ENCODE results near the gene LHX6.

LHX6 gene

DNA sequence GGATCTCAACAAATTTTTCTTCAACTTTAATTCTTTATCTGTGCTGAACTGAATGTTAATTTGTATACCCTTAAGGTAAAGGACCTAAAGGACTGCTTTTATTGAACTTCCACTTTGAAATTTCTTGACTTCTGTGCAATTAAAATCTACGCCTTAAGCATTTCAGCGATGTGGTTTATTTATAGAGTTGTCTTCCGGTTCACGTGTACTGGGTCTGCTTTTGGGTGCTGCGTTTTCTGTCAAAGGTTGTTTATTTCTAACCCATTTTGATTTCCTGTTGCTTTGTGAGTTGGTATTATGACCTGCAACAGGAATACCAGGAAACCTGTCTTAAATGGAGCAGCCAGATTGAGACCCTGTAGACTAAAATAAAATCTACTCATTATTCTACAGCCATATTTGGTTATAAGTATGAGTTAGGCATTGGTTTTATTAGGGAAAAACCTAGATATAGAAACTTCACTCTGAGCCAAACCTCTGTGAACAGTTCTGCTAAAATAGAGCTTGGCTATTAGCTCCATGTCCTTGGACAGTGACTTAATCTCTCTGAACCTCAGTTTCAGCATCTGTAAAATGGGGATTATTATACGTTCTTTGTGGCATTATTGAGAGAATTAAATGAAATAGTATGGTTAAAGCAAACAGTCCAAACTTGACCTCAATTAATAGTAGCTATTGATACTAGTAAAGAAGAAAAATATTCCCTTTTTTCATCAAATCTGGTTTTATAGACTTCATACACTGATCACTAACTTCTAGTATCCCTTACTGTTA is 39.5 kb upstream of the LHX6 start:
- Histone ChIP-seq H3K27me3 (ENCODE audit: low read depth, low read length) (no peaks in the 10 kb centered on the region), H3K9ac (ENCODE audit: low read length) (no peak overlapping the region), H3K4me3 (ENCODE audit: low read length) (no peak overlapping the region), H3K4me2 (ENCODE audit: low read length) (no peak overlapping the region), H3K79me2 (ENCODE audit: low read length) (peaks cover 74% of the 10 kb centered on the region), H3K9me3 (ENCODE audit: insufficient read depth, low read length) (no peaks in the 10 kb centered on the region), H3K36me3 (replicated peaks; ENCODE audit: low read depth, low read length) (peaks cover 17% of the 10 kb centered on the region), H3K4me1 (ENCODE audit: low read length) (peaks cover 14% of the 10 kb centered on the region), H3K27ac (ENCODE audit: low read length) (no peak overlapping the region), H2AFZ (ENCODE audit: low read depth, low read length) (no peak overlapping the region), H4K20me1 (ENCODE audit: insufficient read depth, low read length) (no peaks in the 10 kb centered on the region)
- no peak for TF ChIP-seq EZH2phosphoT487 (IDR thresholded peaks at IDR 0.05; ENCODE audit: low read depth)
- TF ChIP-seq, protein P1, sequence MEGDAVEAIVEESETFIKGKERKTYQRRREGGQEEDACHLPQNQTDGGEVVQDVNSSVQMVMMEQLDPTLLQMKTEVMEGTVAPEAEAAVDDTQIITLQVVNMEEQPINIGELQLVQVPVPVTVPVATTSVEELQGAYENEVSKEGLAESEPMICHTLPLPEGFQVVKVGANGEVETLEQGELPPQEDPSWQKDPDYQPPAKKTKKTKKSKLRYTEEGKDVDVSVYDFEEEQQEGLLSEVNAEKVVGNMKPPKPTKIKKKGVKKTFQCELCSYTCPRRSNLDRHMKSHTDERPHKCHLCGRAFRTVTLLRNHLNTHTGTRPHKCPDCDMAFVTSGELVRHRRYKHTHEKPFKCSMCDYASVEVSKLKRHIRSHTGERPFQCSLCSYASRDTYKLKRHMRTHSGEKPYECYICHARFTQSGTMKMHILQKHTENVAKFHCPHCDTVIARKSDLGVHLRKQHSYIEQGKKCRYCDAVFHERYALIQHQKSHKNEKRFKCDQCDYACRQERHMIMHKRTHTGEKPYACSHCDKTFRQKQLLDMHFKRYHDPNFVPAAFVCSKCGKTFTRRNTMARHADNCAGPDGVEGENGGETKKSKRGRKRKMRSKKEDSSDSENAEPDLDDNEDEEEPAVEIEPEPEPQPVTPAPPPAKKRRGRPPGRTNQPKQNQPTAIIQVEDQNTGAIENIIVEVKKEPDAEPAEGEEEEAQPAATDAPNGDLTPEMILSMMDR (IDR thresholded peaks at IDR 0.05; ENCODE audit: low read depth, low read length), result no peak

DNA sequence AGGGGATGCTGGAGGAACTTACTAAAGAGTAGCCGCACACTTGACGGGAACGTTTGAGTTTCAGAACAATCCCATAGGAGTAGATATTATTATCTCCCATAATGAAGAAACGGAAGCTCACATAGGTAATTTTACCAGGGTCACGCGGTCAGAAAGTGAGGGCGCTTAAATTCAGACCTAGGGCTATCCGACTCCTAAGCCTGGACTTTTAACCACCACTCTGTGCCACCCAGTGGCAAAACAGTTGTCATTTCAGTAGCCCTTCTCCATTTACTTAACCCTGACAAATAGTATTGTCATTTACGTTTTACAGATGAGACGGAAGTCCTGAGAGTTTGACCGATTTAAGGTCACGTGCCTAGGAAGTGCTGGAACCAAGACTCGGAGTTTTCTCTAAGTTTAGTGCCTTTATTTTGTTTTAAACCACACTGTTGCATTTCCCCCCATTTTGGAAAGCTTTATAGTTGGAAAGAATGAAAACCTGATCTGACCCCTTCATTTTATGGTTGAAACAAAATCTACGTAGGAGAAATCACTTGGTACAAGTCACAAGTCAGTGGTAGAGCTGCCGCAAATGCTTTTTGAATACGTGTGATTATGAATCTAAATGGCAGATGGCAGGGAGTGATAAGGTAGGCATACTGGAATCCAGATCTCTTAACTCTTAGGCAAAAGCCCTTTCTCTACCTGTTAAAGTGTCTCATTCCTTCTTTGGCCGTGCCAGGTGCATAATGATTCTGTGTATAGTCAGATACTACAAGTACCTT is 36.6 kb upstream of the LHX6 start:
- Histone ChIP-seq H2AFZ (ENCODE audit: low read depth, low read length) (peak overlapping the region; percentile 60), H3K79me2 (ENCODE audit: low read length) (peaks cover 76% of the 10 kb centered on the region), H3K9me3 (ENCODE audit: insufficient read depth, low read length) (no peaks in the 10 kb centered on the region), H3K4me2 (ENCODE audit: low read length) (peak overlapping the region; percentile 78), H3K27ac (ENCODE audit: low read length) (peak overlapping the region; percentile 72), H3K9ac (ENCODE audit: low read length) (peak overlapping the region; percentile 89), H3K36me3 (replicated peaks; ENCODE audit: low read depth, low read length) (peaks cover 8% of the 10 kb centered on the region), H4K20me1 (ENCODE audit: insufficient read depth, low read length) (no peaks in the 10 kb centered on the region), H3K4me3 (ENCODE audit: low read length) (peak overlapping the region; percentile 96), H3K27me3 (ENCODE audit: low read depth, low read length) (no peaks in the 10 kb centered on the region), H3K4me1 (ENCODE audit: low read length) (peaks cover 15% of the 10 kb centered on the region)
- TF ChIP-seq, protein P1 (IDR thresholded peaks at IDR 0.05; ENCODE audit: low read depth, low read length), result peak; percentile 13; the same call in 1 of the 2 replicates
- TF ChIP-seq EZH2phosphoT487 (IDR thresholded peaks at IDR 0.05; ENCODE audit: low read depth), result no peak

DNA sequence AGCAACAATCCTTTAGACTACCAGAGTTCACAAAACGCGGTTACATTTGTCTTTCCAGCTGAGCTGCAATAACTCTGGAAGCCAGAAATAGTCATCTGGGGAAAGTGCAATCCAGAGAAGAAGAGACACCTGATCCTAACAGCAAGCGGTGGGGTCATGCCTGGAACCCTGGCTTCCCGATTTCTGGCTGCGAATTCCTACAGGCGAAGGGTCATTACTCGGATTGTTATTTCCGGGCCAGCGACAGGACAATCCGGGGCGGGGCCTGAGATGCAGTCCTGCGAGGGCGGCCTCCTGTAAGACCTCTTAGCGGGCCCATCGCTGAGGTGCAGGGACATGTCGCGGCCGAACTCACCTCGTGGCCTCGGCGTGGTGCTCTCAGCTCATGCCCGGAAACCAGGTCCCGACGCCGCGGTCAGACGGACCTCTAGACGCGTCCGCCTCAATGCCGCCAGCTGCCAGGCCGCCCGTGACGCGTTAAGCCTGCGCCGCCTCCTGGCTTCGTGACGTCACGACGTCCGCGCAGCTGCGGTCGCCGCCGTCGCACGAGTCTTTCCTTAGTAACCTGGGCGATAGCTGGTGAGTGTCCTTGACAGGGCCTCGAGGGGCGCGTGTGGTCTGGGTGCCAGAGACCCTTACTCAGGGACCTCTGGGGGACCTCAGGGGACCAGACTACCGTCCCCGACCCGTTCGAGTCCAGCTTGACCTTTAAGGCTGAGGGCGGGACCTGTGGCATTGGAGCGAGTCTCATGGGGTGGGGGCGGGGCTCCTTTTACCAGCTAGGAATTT is 35.8 kb upstream of the LHX6 start, which contains the start of the genes MRRF and RBM18:
MRRF (plus strand) TSS at position 523 of the 789 bp plus-strand sequence. CDS start 6,010 bp downstream, outside the sequence.
RBM18 (minus strand) TSS at position 481 of the 789 bp plus-strand sequence. CDS start 3,348 bp downstream, outside the sequence.
- no peak for TF ChIP-seq EZH2phosphoT487 (IDR thresholded peaks at IDR 0.05; ENCODE audit: low read depth)
- TF ChIP-seq, protein P1 (IDR thresholded peaks at IDR 0.05; ENCODE audit: low read depth, low read length), result no peak
- peak within 1 kb of the TSS; percentile 60 for H2AFZ ChIP-seq (ENCODE audit: low read depth, low read length)
- H3K36me3 ChIP-seq (replicated peaks; ENCODE audit: low read depth, low read length), result peaks cover 8% of the 10 kb centered on the region
- H3K27me3 ChIP-seq (ENCODE audit: low read depth, low read length), result no peaks in the 10 kb centered on the region
- peaks cover 15% of the 10 kb centered on the region for H3K4me1 ChIP-seq (ENCODE audit: low read length)
- H3K9ac ChIP-seq (ENCODE audit: low read length), result peak within 1 kb of the TSS; percentile 89
- H3K4me2 ChIP-seq (ENCODE audit: low read length), result peak within 1 kb of the TSS; percentile 99
- peak within 1 kb of the TSS; percentile 96 for H3K4me3 ChIP-seq (ENCODE audit: low read length)
- no peaks in the 10 kb centered on the region for H4K20me1 ChIP-seq (ENCODE audit: insufficient read depth, low read length)
- H3K9me3 ChIP-seq (ENCODE audit: insufficient read depth, low read length), result no peaks in the 10 kb centered on the region
- H3K27ac ChIP-seq (ENCODE audit: low read length), result peak within 1 kb of the TSS; percentile 72
- H3K79me2 ChIP-seq (ENCODE audit: low read length), result peaks cover 69% of the 10 kb centered on the region

Measured in OCI-LY3 (cell line).